B cell (primary cell): Measurements from ENCODE around the gene UBALD2. TPM values are rescaled to one million over a fixed set of nuclear protein-coding genes. Genes with fewer than 3 reads are reported as not detected.

Experiments
- ATAC-seq: fragments of 200-7000 bp; cut with Tn5 transposase; one replicate; pipeline ENCODE4 v1.10.0; 2021; ENCODE audit warnings: low read depth, mild to moderate bottlenecking, moderate number of reproducible peaks, moderate library complexity
- CTCF ChIA-PET: fragments of 350-600 bp; sonication (Branson Sonifier 250); formaldehyde crosslinking; loops from one replicate; lab custom pipeline; 2021; ENCODE audit warnings: antibody characterized with exemption, inconsistent platforms; lab: Charles Lee
- POLR2A ChIA-PET: fragments of 350-600 bp; sonication (Branson Sonifier 250); formaldehyde crosslinking; loops from one replicate; lab custom pipeline; 2021; ENCODE audit warnings: antibody characterized with exemption; lab: Charles Lee
- DNase-seq: peaks from one replicate; pipeline ENCODE4 v3.0.0; 2013
- H2AFZ ChIP-seq: 2 replicates; pipeline ENCODE4 v1.6.1; 2012; ENCODE audit warnings: mild to moderate bottlenecking, low read depth, low read length; ENCODE audit not compliant: insufficient read depth, poor library complexity, severe bottlenecking
- H3K27ac ChIP-seq, 2 donors: 1 replicate in 1 of 2; 2 replicates in 1 of 2; pipeline ENCODE4 v1.5.1; 2012 to 2013; ENCODE audit warnings: low read length in 2 of 2, mild to moderate bottlenecking in 2 of 2, moderate library complexity in 1 of 2
- H3K27me3 ChIP-seq, 4 experiments: fragments of 200-600 bp in 1 of 4; sonication (generic) in 1 of 4; replicated peaks in 1 of 4; 1 replicate in 2 of 4; 2 replicates in 2 of 4; pipeline versions ENCODE4 v1.6.1 to v1.7.0; 2013 to 2016; ENCODE audit warnings: low read length in 3 of 4, mild to moderate bottlenecking in 2 of 4, mixed read lengths in 1 of 4, moderate library complexity in 1 of 4; ENCODE audit not compliant: insufficient read depth in 4 of 4, control insufficient read depth in 3 of 4; ENCODE audit errors: control extremely low read depth in 1 of 4
- H3K36me3 ChIP-seq, 2 experiments: replicated peaks in 1 of 2; 1 replicate in 1 of 2; 2 replicates in 1 of 2; pipeline versions ENCODE4 v1.6.1 to v1.7.1; 2013; ENCODE audit warnings: low read length in 1 of 2; ENCODE audit not compliant: insufficient read depth in 2 of 2, control insufficient read depth in 1 of 2; ENCODE audit errors: control extremely low read depth in 1 of 2, extremely low read depth in 1 of 2
- H3K4me1 ChIP-seq, 2 donors: fragments of 200-600 bp in 1 of 2; sonication (generic) in 1 of 2; 1 replicate in 1 of 2; 2 replicates in 1 of 2; pipeline versions ENCODE4 v1.5.1 to v1.6.1; 2013 to 2017; ENCODE audit warnings: low read length in 2 of 2; ENCODE audit not compliant: control insufficient read depth in 2 of 2, insufficient read depth in 2 of 2
- H3K4me2 ChIP-seq: replicated peaks from 2 replicates; pipeline ENCODE3; 2012; ENCODE audit warnings: mild to moderate bottlenecking, low read depth, low read length; ENCODE audit not compliant: poor library complexity, severe bottlenecking
- H3K4me3 ChIP-seq, 5 experiments: fragments of 200-600 bp in 1 of 5; sonication (generic) in 1 of 5; 1 replicate in 3 of 5; 2 replicates in 2 of 5; pipeline versions ENCODE4 v1.5.1 to v1.7.0; 2011 to 2016; ENCODE audit warnings: low read length in 4 of 5, mild to moderate bottlenecking in 4 of 5, low read depth in 2 of 5, control low read depth in 1 of 5, moderate library complexity in 1 of 5; ENCODE audit not compliant: insufficient read depth in 1 of 5; ENCODE audit errors: control extremely low read depth in 1 of 5, extremely low read depth in 1 of 5
- H3K79me2 ChIP-seq: fragments of 200-600 bp; sonication (generic); one replicate; pipeline ENCODE4 v1.6.0; 2016; ENCODE audit warnings: low read length; ENCODE audit not compliant: control insufficient read depth, insufficient read depth
- H3K9ac ChIP-seq: fragments of 200-600 bp; sonication (generic); 2 replicates; pipeline ENCODE4 v1.6.1; 2017; ENCODE audit warnings: mild to moderate bottlenecking, low read length, moderate library complexity
- H3K9me3 ChIP-seq, 3 donors: one replicate each; pipeline versions ENCODE4 v1.6.1 to v1.7.1; 2013; ENCODE audit warnings: low read length in 2 of 3; ENCODE audit not compliant: control insufficient read depth in 2 of 3, insufficient read depth in 1 of 3; ENCODE audit errors: control extremely low read depth in 1 of 3
- H4K20me1 ChIP-seq: 2 replicates; pipeline ENCODE4 v1.6.0; 2012; ENCODE audit warnings: mild to moderate bottlenecking, low read length; ENCODE audit not compliant: insufficient read depth, control insufficient read depth, poor library complexity, severe bottlenecking
- H3K27ac Mint-ChIP-seq: one replicate; pipeline ENCODE4 v1.8.0; 2021; ENCODE audit warnings: mixed read lengths
- H3K27me3 Mint-ChIP-seq: one replicate; pipeline ENCODE4 v1.8.0; 2021; ENCODE audit warnings: mixed read lengths
- H3K4me1 Mint-ChIP-seq: one replicate; pipeline ENCODE4 v1.8.0; 2021; ENCODE audit warnings: mixed read lengths
- H3K4me3 Mint-ChIP-seq: one replicate; pipeline ENCODE4 v1.8.0; 2021; ENCODE audit warnings: mixed read lengths
- H3K9me3 Mint-ChIP-seq: one replicate; pipeline ENCODE4 v1.8.0; 2022; ENCODE audit warnings: mixed read lengths; ENCODE audit not compliant: insufficient read depth
- EZH2 ChIP-seq: IDR thresholded peaks from 2 replicates; pipeline ENCODE4 v1.6.1; 2012; ENCODE audit warnings: borderline replicate concordance, low read depth, mild to moderate bottlenecking, moderate library complexity, low read length; ENCODE audit not compliant: insufficient read depth, poor library complexity, severe bottlenecking
- WGBS: methylation state at CpG from one replicate; pipeline ENCODE4 v1.1.5; 2013; ENCODE audit warnings: missing lambda C conversion rate; ENCODE audit not compliant: insufficient coverage; 5-methylcytosine and 5-hydroxymethylcytosine counted together
- intact Hi-C: fragments of 100-400 bp; cut with micrococcal nuclease; formaldehyde crosslinking; loops from one replicate; pipeline ENCODE4 v1.10.0; 2022
- polyA plus RNA-seq: library from polyadenylated mRNA; depleted of rRNA; stranded (reverse); fragments of >200 nt; gene quantifications from 2 replicates; pipeline ENCODE4 v1.2.3, GENCODE V29; 2012
- total RNA-seq, 2 donors: library from RNA; stranded (reverse); fragments of 120-200 nt in 1 of 2; gene quantifications; 1 replicate in 1 of 2; 2 replicates in 1 of 2; pipeline versions ENCODE4 v1.2.3 to v1.2.4, GENCODE V29; 2013 to 2022
- TF ChIP-seq, protein P1 (sequence below): fragments of 200-600 bp; IDR thresholded peaks from one replicate; pipeline ENCODE4 v1.8.0; 2022; ENCODE audit warnings: antibody characterized with exemption, mild to moderate bottlenecking

The UBALD2 gene
- total and polyA plus RNA-seq, 2 donors (not counting 1 experiment from before 2014, with no cell fraction given), result 78.9 to 155 TPM

DNA sequence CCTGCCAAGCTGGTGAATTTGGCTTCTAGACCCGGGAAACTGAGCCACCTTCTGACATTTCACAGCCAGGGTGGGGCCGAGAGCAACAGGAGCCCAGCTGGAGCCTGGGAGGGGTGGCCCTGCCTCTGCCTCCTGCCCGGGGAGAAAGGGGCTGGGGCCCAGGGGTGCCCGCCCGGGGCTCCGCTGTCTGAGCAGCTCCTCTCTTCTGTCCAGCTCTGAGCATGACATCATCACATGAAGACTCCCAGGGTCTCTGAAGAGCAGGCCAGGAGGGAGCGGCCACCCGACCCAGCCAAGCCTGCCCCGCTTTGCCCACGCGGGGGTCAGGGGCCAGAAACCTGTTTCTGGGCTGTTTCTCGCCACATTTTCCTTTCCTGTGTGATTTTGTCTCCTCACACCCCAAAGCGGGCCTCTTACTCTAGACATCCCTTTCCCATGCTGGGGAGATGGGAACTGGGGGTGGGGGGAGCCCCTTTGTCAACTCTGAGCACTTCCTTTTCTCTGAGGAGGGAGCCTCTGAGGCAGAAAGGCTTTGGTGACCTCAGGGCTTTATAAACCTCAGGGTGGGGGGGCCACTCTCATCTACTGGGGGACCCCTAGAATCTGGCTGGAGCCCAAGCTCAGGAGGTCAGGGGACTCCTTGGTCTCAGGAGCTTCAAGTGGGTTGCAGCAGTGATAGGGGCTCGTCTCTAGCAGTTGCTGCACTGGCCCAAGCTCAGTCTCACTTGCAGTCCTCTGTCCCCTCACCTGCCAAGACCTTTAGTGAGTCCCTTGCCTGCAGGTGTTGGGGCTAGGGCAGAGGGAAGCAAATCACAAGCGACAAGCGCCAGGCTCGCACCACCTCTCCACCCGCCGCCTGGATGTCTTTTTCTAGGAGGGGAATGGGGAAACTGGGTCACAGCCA lies 7.6 kb downstream of the UBALD2 start:
- 12% methylated on average over 11 of the region's 19 CpGs for WGBS
- Histone ChIP-seq H3K27me3 (no peaks in the 10 kb centered on the region), H3K4me3 (peak overlapping the region in 4 of 5 experiments; percentile 41 to 61 (median 52)), H3K79me2 (peaks cover 16% of the 10 kb centered on the region), H3K27ac (peak overlapping the region; percentile 97 to 99), H3K9me3 (peaks cover 0 to 5% (median 0%) of the 10 kb centered on the region in 3 donors), H3K4me2 (peak overlapping the region; percentile 94), H3K4me1 (peaks cover 78 to 89% of the 10 kb centered on the region in 2 donors), H2AFZ (no peak overlapping the region), H3K9ac (peak overlapping the region; percentile 68), H3K36me3 (peaks cover 2 to 13% of the 10 kb centered on the region in 2 experiments), H4K20me1 (peaks cover 5% of the 10 kb centered on the region)
- peak; percentile 86 for DNase-seq
- Mint-ChIP-seq H3K4me1 (peaks cover 85% of the 10 kb centered on the region), H3K9me3 (no peaks in the 10 kb centered on the region), H3K27ac (peak overlapping the region; percentile 93), H3K4me3 (peak overlapping the region; percentile 82), H3K27me3 (no peaks in the 10 kb centered on the region)
- peak; percentile 9 for ATAC-seq
- intact Hi-C loops, result loop anchor here (1.0 to 10.0 kb wide), 4 partner anchors 8 to 222 kb away; partner anchors contain the start of genes FOXJ1 and RNF157
- POLR2A ChIA-PET, result interaction anchor here (0.5 to 5.6 kb wide), 7 partner anchors 9 to 972 kb away, joined by 3 to 44 read pairs (median 6); partner anchors contain the start of gene UBALD2
- CTCF ChIA-PET, result interaction anchor here (1.0 to 16.7 kb wide), 10 partner anchors 11 to 259 kb away, joined by 3 to 435 read pairs (median 6); partner anchors contain the start of genes FOXJ1 and UBALD2
- TF ChIP-seq, protein P1, sequence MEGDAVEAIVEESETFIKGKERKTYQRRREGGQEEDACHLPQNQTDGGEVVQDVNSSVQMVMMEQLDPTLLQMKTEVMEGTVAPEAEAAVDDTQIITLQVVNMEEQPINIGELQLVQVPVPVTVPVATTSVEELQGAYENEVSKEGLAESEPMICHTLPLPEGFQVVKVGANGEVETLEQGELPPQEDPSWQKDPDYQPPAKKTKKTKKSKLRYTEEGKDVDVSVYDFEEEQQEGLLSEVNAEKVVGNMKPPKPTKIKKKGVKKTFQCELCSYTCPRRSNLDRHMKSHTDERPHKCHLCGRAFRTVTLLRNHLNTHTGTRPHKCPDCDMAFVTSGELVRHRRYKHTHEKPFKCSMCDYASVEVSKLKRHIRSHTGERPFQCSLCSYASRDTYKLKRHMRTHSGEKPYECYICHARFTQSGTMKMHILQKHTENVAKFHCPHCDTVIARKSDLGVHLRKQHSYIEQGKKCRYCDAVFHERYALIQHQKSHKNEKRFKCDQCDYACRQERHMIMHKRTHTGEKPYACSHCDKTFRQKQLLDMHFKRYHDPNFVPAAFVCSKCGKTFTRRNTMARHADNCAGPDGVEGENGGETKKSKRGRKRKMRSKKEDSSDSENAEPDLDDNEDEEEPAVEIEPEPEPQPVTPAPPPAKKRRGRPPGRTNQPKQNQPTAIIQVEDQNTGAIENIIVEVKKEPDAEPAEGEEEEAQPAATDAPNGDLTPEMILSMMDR, result no peak
- no peak for TF ChIP-seq EZH2
